K562 (cell line): Measurements from ENCODE around the gene ZBTB26. TPM values are rescaled to one million over a fixed set of nuclear protein-coding genes. Genes with fewer than 3 reads are reported as not detected.

Experiments
- ARID4B ChIP-seq: sonication (generic); formaldehyde crosslinking; IDR thresholded peaks from 2 replicates; pipeline ENCODE4 v1.8.0; 2022; ENCODE audit warnings: mild to moderate bottlenecking, missing genetic modification reagents
- BCL6 ChIP-seq: fragments of 250-450 bp; sonication (Bioruptor Pico); IDR thresholded peaks from 2 replicates; pipeline ENCODE4 v1.4.0; 2020
- CAMTA2 ChIP-seq: fragments of 250-450 bp; sonication (Bioruptor Pico); conservative IDR thresholded peaks from 2 replicates; pipeline ENCODE4 v1.5.1; 2022
- CLOCK ChIP-seq: fragments of 250-450 bp; sonication (Bioruptor Pico); IDR thresholded peaks from 2 replicates; pipeline ENCODE4 v1.4.0; 2020; ENCODE audit warnings: mild to moderate bottlenecking, moderate library complexity, borderline replicate concordance
- ELF1 ChIP-seq: fragments of 200-800 bp; sonication (Bioruptor generic); IDR thresholded peaks from 2 replicates; pipeline ENCODE4 v1.6.1; 2016; ENCODE audit warnings: missing genetic modification characterization, missing compliant biosample characterization
- ETV6 ChIP-seq, 3 experiments: fragments of 150-350 bp in 1 of 3; sonication (generic) in 1 of 3; formaldehyde crosslinking in 1 of 3; IDR thresholded peaks; 2 replicates each; pipeline versions ENCODE4 v1.6.1 to v1.8.0; 2014 to 2022; ENCODE audit warnings: borderline replicate concordance in 2 of 3, low read depth in 2 of 3, antibody characterized with exemption in 1 of 3, low read length in 1 of 3, mild to moderate bottlenecking in 1 of 3, missing genetic modification reagents in 1 of 3
- GATA2 ChIP-seq: sonication (generic); formaldehyde crosslinking; IDR thresholded peaks from 2 replicates; pipeline ENCODE4 v1.4.0; 2020; ENCODE audit warnings: mild to moderate bottlenecking, missing genetic modification reagents
- HDAC6 ChIP-seq: IDR thresholded peaks from 2 replicates; pipeline ENCODE4 v1.6.1; 2012; ENCODE audit warnings: low read depth, mild to moderate bottlenecking, control low read depth, inconsistent platforms, low read length, moderate library complexity
- HNRNPL ChIP-seq: fragments of 200-400 bp; formaldehyde crosslinking; IDR thresholded peaks from 2 replicates; pipeline ENCODE4 v1.6.1; 2017; ENCODE audit warnings: low read depth, mild to moderate bottlenecking, low read length
- ILF3 ChIP-seq: fragments of 450-650 bp; IDR thresholded peaks from 2 replicates; pipeline ENCODE4 v1.6.1; 2018; ENCODE audit warnings: antibody characterized with exemption, mild to moderate bottlenecking, moderate library complexity, borderline replicate concordance
- MYBL2 ChIP-seq, 2 experiments: fragments of 450-650 bp in 1 of 2; sonication (generic) in 1 of 2; formaldehyde crosslinking in 1 of 2; IDR thresholded peaks; 2 replicates each; pipeline versions ENCODE4 v1.6.1 to v1.8.1; 2017 to 2022; ENCODE audit warnings: borderline replicate concordance in 1 of 2, inconsistent platforms in 1 of 2, low read depth in 1 of 2, mild to moderate bottlenecking in 1 of 2, missing genetic modification reagents in 1 of 2, moderate library complexity in 1 of 2
- NEUROD1 ChIP-seq: fragments of 150-350 bp; IDR thresholded peaks from 2 replicates; pipeline ENCODE4 v1.6.1; 2014; ENCODE audit warnings: borderline replicate concordance, low read length, low read depth; ENCODE audit not compliant: partially characterized antibody
- PRPF4 ChIP-seq: fragments of 200-400 bp; formaldehyde crosslinking; IDR thresholded peaks from one replicate; pipeline ENCODE4 v1.6.1; 2017; ENCODE audit warnings: low read length, low read depth, mild to moderate bottlenecking; ENCODE audit not compliant: insufficient read depth, poor library complexity, severe bottlenecking
- SRSF3 ChIP-seq: fragments of 200-400 bp; formaldehyde crosslinking; IDR thresholded peaks from 2 replicates; pipeline ENCODE4 v1.6.1; 2016; ENCODE audit warnings: mild to moderate bottlenecking, low read length, moderate library complexity; ENCODE audit not compliant: insufficient read depth
- USF1 ChIP-seq: sonication (generic); formaldehyde crosslinking; IDR thresholded peaks from 2 replicates; pipeline ENCODE4 v1.9.0; 2022; ENCODE audit warnings: mild to moderate bottlenecking, missing genetic modification reagents
- ZNF507 ChIP-seq: conservative IDR thresholded peaks from 2 replicates; pipeline ENCODE4 v1.6.1; 2017; ENCODE audit warnings: missing genetic modification characterization, missing compliant biosample characterization
- ZNF778 ChIP-seq: fragments of 450-650 bp; formaldehyde crosslinking; IDR thresholded peaks from 2 replicates; pipeline ENCODE4 v1.4.0; 2020; ENCODE audit warnings: mild to moderate bottlenecking, moderate library complexity
- polyA plus RNA-seq, 8 experiments: library from polyadenylated mRNA; depleted of rRNA in 4 of 8; stranded (reverse) in 5 of 8; unstranded in 3 of 8; fragments of >200 nt; fragmentation: Nextera tagmentation in 2 of 8; fragmentation: Illumina TruSeq in 1 of 8; extraction: Ambion mirVana in 2 of 8; extraction: Trizol in 1 of 8; gene quantifications; 2 replicates each; pipeline versions ENCODE4 v1.2.1 to v1.2.3, GENCODE V29; 2011 to 2014; ENCODE audit warnings: inconsistent platforms in 1 of 8, missing spikeins in 1 of 8
- total RNA-seq, 7 experiments: library from RNA; depleted of rRNA in 6 of 7; stranded (reverse); fragments of >200 nt in 6 of 7; fragmentation: Illumina TruSeq in 2 of 7; extraction: Trizol in 2 of 7; gene quantifications; 2 replicates each; pipeline versions ENCODE4 v1.2.1 to v1.2.3, GENCODE V29; 2011 to 2021; ENCODE audit warnings: low replicate concordance in 1 of 7

Gene ZBTB26
- total and polyA plus RNA-seq, 9 of the 15 experiments (the other 6 are each of a cell fraction or from before 2014, with no cell fraction given): 2.4 to 20.7 (median 5.0) TPM

GRCh38 chr9:122904823-122905710 is 26.2 kb downstream of the ZBTB26 start, which contains the start of gene RC3H2 (continued):
- TF ChIP-seq NEUROD1 (peak; percentile 81), ILF3 (no peak; the same call in 1 of the 2 replicates), HDAC6 (no peak), ELF1 (tag) (peak; percentile 71; the same call in 1 of the 2 replicates), BCL6 (CRISPR knock-in tag) (no peak), MYBL2 (IDR thresholded peaks at IDR 0.05; ENCODE audit: low read depth) (no peak; the same call in 1 of the 2 replicates), MYBL2 (CRISPR knock-in tag; IDR thresholded peaks at IDR 0.05; ENCODE audit: borderline replicate concordance) (no peak), CLOCK (CRISPR knock-in tag) (no peak), ARID4B (no peak), SRSF3 (no peak), USF1 (peak; percentile 98), GATA2 (CRISPR knock-in tag) (no peak), ZNF778 (no peak), ZNF507 (tag) (no peak), CAMTA2 (peak; percentile 90; the same call in 1 of the 2 replicates), HNRNPL (no peak), ETV6 (IDR thresholded peaks at IDR 0.05; ENCODE audit: borderline replicate concordance in 1 of 2, low read depth in 2 of 2, low read length in 1 of 2) (no peak), ETV6 (CRISPR knock-in tag; IDR thresholded peaks at IDR 0.05; ENCODE audit: borderline replicate concordance) (no peak), PRPF4 (no peak)
